Panc1 (cell line): ENCODE measurements around the gene CARF.

ENCODE experiments used
- POLR2AphosphoS5 ChIP-seq: IDR thresholded peaks from 2 replicates; pipeline ENCODE4 v1.6.1; 2012; ENCODE audit warnings: mild to moderate bottlenecking, low read depth, low read length, moderate library complexity
- SIN3A ChIP-seq: IDR thresholded peaks from 2 replicates; pipeline ENCODE4 v1.6.1; 2012; ENCODE audit warnings: low read depth, mild to moderate bottlenecking, low read length, moderate library complexity, borderline replicate concordance; ENCODE audit not compliant: insufficient read depth
- TF ChIP-seq, protein P1 (sequence below): fragments of 450-650 bp; IDR thresholded peaks from 2 replicates; pipeline ENCODE4 v1.5.1; 2017; ENCODE audit warnings: mild to moderate bottlenecking
- TF ChIP-seq, protein P2 (sequence below), 2 experiments: IDR thresholded peaks; 2 replicates each; pipeline ENCODE4 v1.6.1; 2011 to 2012; ENCODE audit warnings: low read depth in 2 of 2, control low read depth in 1 of 2, low read length in 1 of 2, mild to moderate bottlenecking in 1 of 2, moderate library complexity in 1 of 2; ENCODE audit not compliant: insufficient read depth in 1 of 2

DNA sequence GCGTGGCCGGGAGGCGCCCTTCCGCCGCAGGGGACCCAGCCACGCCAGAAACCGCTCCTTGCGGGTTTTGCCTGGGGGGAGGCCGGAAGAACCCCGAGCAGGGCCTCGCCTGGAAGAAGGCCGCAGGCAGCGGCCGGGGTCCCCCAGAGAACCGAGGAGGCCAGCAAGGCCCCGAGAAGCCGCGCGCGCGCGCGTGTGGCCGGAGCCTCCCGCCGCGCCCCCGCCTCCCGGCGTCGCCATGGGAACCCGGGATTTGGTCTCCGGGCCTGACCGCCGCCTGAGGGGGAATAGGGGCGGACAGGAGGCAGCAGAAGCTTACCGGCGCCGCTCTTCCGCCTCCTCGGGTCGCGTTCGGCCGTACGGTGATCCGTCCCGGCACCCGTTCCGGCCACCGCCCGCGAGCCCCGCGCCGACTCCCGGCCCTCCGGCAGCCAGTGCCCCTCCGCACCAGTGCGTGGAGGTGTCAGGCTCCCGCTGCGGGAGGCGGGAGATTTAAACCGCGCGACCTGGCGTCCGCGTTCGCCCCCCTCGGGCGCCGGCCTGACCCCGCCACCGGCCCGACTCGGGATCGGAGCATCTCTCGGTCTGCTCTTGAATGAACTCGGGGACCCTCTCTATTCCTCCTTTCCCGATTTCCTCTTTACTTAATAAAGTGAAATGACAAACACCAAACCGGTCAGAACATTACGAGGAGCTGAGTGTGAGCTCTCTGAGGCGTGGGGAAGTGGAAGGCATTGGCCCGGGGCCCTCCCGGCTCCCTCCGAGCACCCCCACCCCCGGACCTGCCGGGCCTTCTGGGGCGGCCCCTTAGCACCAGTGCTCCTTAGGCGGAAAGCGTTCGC is 40.6 kb upstream of the CARF start, which contains the start of gene ICA1L:
- TF ChIP-seq, protein P1, sequence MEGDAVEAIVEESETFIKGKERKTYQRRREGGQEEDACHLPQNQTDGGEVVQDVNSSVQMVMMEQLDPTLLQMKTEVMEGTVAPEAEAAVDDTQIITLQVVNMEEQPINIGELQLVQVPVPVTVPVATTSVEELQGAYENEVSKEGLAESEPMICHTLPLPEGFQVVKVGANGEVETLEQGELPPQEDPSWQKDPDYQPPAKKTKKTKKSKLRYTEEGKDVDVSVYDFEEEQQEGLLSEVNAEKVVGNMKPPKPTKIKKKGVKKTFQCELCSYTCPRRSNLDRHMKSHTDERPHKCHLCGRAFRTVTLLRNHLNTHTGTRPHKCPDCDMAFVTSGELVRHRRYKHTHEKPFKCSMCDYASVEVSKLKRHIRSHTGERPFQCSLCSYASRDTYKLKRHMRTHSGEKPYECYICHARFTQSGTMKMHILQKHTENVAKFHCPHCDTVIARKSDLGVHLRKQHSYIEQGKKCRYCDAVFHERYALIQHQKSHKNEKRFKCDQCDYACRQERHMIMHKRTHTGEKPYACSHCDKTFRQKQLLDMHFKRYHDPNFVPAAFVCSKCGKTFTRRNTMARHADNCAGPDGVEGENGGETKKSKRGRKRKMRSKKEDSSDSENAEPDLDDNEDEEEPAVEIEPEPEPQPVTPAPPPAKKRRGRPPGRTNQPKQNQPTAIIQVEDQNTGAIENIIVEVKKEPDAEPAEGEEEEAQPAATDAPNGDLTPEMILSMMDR: no peak
- no peak for TF ChIP-seq POLR2AphosphoS5
- TF ChIP-seq, protein P2, sequence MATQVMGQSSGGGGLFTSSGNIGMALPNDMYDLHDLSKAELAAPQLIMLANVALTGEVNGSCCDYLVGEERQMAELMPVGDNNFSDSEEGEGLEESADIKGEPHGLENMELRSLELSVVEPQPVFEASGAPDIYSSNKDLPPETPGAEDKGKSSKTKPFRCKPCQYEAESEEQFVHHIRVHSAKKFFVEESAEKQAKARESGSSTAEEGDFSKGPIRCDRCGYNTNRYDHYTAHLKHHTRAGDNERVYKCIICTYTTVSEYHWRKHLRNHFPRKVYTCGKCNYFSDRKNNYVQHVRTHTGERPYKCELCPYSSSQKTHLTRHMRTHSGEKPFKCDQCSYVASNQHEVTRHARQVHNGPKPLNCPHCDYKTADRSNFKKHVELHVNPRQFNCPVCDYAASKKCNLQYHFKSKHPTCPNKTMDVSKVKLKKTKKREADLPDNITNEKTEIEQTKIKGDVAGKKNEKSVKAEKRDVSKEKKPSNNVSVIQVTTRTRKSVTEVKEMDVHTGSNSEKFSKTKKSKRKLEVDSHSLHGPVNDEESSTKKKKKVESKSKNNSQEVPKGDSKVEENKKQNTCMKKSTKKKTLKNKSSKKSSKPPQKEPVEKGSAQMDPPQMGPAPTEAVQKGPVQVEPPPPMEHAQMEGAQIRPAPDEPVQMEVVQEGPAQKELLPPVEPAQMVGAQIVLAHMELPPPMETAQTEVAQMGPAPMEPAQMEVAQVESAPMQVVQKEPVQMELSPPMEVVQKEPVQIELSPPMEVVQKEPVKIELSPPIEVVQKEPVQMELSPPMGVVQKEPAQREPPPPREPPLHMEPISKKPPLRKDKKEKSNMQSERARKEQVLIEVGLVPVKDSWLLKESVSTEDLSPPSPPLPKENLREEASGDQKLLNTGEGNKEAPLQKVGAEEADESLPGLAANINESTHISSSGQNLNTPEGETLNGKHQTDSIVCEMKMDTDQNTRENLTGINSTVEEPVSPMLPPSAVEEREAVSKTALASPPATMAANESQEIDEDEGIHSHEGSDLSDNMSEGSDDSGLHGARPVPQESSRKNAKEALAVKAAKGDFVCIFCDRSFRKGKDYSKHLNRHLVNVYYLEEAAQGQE (IDR thresholded peaks at IDR 0.05; ENCODE audit: insufficient read depth in 1 of 2, low read depth in 2 of 2, low read length in 1 of 2): no peak
- TF ChIP-seq SIN3A: no peak; the same call in 1 of the 2 replicates
